GM21423 (cell line): ENCODE results near the gene IGSF1.
"Not testable (repeated sequence)": the region's sequence is repeated elsewhere in the genome, so short reads cannot be mapped to it uniquely, and the experiment has no call there.

Experiments
- ATAC-seq: cut with Tn5 transposase; IDR thresholded peaks from one replicate; pipeline ENCODE4 v1.9.1; 2021; ENCODE audit warnings: mild to moderate bottlenecking, moderate library complexity; ENCODE audit not compliant: unreplicated experiment

IGSF1 gene

GRCh38 chrX:131273011-131273410, 16.1 kb downstream of the IGSF1 start:
- no peak for ATAC-seq

GRCh38 chrX:131271826-131272225, 17.3 kb downstream of the IGSF1 start:
- no peak for ATAC-seq

GRCh38 chrX:131271274-131271673, 17.8 kb downstream of the IGSF1 start:
- ATAC-seq: no peak

GRCh38 chrX:131270080-131270479, 19.0 kb downstream of the IGSF1 start:
- no peak for ATAC-seq

GRCh38 chrX:131264665-131265064, 24.4 kb downstream of the IGSF1 start:
- no peak for ATAC-seq

- ATAC-seq: no peak
Measured at GRCh38 chrX:131264053-131264452, 25.1 kb downstream of the IGSF1 start.

- ATAC-seq: no peak
Measured at GRCh38 chrX:131262738-131263679, 26.1 kb downstream of the IGSF1 start.

GRCh38 chrX:131262200-131262599, 26.9 kb downstream of the IGSF1 start:
- no peak for ATAC-seq

- no peak for ATAC-seq
Measured at GRCh38 chrX:131257367-131257766, 31.7 kb downstream of the IGSF1 start.

- not testable (repeated sequence) for ATAC-seq
Measured at GRCh38 chrX:131250984-131251738, 37.9 kb downstream of the IGSF1 start.

GRCh38 chrX:131239057-131239456, 50.0 kb downstream of the IGSF1 start:
- ATAC-seq: no peak

- ATAC-seq: no peak
Measured at GRCh38 chrX:131237363-131237762, 51.7 kb downstream of the IGSF1 start.

GRCh38 chrX:131235768-131236545, 53.1 kb downstream of the IGSF1 start:
- no peak for ATAC-seq

- ATAC-seq: no peak
Measured at GRCh38 chrX:131227608-131228007, 61.5 kb downstream of the IGSF1 start.

- ATAC-seq: no peak
Measured at GRCh38 chrX:131226591-131226990, 62.5 kb downstream of the IGSF1 start.

- no peak for ATAC-seq
Measured at GRCh38 chrX:131225078-131225477, 64.0 kb downstream of the IGSF1 start.
